Measurements from ENCODE around the gene SLC26A8.
A peak's percentile ranks its signal among the peaks of the same experiment; 100 is the strongest.
"Not testable (repeated sequence)": the region's sequence is repeated elsewhere in the genome, so short reads cannot be mapped to it uniquely, and the experiment has no call there.

SLC26A8 gene

GRCh38 chr6:35984701-35985100, 39.7 kb downstream of the SLC26A8 start:
- DNase-seq, result no peak

GRCh38 chr6:35980991-35981645, 43.3 kb downstream of the SLC26A8 start:
- peak; percentile 11 for DNase-seq

- not testable (repeated sequence) for DNase-seq
These were observed 44.3 kb downstream of the SLC26A8 start for GRCh38 chr6:35980126-35980525.

DNA sequence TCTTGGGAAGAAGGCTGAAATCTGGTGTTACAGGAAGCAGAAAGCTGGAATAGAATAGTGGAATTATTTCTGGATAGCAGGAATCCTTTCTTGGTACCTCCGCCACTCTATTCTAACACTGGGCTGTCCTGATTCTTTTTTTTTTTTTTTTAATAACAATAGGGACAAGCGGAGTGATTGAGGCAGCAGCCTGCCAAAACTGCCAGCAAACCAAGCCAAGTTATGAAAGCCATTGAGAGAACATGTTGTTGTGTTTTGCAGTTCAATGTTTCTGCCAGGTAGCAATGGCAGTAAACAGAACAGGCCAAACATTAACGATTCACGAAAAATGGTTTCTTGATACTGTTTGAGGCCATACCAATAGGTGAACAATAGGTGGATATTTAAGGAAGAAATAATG, 47.1 kb downstream of the SLC26A8 start:
- no peak for DNase-seq

DNA sequence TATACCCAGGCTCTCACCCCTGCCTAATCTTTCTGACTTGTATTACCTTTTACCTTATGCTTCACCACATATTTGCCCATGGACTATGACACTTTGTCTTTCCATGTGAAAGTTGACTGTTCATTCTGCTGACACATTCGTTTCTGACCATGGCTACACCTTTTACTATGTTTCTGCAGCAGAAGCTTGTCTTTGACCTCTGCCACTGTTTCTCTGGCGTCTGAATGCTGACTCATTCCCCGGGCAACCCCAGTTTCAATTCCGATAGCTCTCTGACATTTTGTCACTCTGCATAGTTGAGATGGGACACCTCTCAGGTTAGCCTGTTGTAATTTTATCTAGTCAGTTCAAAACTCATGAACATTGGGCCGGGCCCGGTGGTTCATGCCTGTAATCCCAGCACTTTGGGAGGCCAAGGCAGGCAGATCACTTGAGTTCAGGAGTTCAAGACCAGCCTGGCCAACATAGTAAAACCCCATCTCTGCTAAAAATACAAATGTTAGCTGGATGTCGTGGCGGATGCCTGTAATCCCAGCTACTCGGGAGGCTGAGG, 50.7 kb downstream of the SLC26A8 start:
- DNase-seq, result no peak

GRCh38 chr6:35972471-35973367, 51.7 kb downstream of the SLC26A8 start:
- no peak for DNase-seq

- no peak for DNase-seq
These were observed 54.3 kb downstream of the SLC26A8 start for GRCh38 chr6:35970181-35970580.

DNA sequence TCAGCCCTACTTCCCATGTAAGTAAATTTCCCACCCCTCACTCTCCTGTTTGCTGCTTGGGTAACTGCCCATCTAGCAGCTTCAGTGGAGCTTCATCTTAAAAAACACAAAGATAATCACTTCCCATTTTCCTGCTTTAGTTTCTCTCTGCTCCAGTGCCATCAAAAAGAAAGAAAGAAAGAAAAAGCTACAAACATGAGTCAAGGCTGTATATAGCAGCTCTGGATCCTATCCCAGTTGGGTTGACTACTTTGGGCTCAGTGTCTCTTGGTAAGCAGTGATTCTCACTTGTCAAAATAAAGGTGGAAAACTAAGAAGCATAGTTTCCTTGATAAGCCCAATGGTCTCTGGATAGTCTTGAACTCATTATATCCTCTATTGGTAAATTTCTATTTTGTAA, 54.8 kb downstream of the SLC26A8 start:
- DNase-seq, result no peak

GRCh38 chr6:35968821-35969220, 55.6 kb downstream of the SLC26A8 start:
- no peak for DNase-seq

- no peak for DNase-seq
These were observed 57.2 kb downstream of the SLC26A8 start for GRCh38 chr6:35967076-35967774.

DNA sequence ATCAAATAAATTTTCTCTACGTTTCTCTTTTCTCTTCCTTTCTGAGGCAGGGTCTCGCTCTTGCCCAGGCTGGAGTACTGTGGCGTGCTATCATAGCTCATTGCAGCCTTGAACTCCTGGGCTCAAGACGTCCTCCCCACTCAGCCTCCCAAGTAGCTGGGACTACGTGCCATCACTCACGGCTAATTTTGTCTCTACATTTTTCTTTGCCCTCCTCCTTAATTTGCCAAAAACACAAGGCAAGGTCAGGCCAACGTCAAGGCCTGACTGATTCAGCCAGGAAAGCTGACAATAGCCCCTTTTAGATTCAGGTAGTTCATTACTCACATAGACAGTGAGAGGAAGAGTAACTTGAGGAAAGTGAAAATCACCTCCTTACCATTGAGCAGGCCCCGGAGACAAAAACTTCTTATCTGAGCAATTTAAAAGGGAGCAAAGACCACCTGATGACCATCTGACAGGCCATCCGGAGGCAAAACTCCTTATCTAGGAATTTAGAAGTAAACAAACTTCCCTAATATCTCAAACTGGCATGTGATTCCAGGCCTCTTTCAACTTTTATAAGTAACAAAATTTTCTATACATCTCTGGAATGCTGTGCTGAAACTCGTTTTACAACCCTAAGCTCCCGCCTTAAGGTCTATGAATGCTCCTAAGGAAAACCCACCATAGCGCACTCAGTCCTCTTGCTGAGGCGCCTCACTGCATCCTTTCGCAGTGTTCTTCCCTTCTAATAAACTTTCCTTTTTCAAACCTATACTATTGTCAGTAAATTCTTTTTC, 61.5 kb downstream of the SLC26A8 start:
- no peak for DNase-seq

- no peak for DNase-seq
These were observed 64.3 kb downstream of the SLC26A8 start for GRCh38 chr6:35960187-35960586.

DNA sequence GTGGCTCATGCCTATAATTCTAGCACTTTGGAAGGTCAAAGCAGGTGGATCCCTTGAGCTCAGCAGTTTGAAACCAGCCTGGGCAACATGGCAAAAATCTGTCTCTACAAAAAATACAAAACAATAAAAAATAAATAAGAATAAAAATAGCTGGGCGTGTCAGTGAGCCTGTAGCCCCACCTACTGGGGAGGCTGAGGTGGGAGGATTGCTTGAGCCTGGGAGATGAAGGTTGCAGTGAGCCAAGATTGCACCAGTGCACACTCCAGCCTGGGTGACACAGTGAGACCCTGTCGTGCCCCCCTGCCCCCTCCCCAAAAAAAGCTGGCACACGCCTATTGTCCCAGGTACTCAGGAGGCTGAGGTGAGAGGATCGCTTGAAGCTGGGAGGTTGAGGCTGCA, 68.5 kb downstream of the SLC26A8 start:
- no peak for DNase-seq

DNA sequence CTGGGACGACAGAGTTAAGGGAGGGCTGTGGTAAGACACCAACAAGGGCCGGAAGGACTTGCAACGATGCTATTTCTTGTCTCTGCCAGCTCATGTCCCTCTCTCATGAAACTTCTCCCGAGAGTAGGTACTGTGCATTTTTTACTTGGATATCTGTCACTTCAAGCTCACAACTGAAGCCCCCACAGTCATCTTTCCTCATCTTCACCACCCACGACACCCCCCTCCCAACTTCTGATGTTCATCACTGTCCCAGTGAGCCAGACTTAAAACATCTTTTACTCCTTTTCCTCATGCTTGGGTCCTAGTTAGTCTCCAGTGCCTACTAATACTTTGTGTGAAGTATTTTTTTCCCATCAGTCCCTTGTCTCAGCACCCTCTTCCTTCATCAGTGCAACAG, 68.9 kb downstream of the SLC26A8 start:
- DNase-seq, result no peak

DNA sequence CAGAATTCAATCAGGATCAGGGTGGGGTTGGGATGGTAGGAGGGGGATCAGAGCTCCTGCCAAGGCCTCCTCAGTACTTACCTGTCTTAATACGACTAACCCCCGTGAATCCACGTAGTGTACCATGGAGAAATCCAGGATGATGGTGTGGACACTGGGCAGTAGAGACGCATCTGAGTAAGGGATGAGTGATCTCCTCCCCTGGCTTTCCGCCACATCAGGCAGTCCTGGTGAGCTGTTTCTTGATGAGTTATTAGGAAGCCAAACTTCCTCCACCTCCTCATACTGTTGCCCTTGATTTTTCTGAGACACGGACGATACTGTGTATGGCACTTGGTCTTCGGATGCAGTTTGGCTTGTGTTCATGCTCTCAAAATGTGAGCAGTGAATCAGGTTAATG, 69.4 kb downstream of the SLC26A8 start:
- no peak for DNase-seq

DNA sequence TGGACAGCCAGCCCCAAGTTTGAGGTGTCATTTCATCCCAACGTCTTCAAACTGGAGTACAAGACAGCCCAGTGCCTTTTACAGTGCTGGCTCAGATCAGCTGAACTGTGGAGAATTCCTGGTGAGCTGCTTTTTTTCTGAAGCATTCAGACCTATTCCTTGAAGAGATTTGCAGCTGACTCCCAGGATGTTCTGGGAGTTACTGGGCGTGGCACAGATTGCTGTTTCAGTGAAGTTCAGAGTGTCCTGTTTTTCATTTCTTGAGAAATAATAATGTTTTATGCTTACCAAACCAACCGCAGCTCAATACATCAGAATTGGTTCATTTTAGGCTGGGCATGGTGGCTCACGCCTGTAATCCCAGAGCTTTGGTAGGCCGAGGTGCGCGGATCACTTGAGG, 70.1 kb downstream of the SLC26A8 start:
- DNase-seq, result no peak

DNA sequence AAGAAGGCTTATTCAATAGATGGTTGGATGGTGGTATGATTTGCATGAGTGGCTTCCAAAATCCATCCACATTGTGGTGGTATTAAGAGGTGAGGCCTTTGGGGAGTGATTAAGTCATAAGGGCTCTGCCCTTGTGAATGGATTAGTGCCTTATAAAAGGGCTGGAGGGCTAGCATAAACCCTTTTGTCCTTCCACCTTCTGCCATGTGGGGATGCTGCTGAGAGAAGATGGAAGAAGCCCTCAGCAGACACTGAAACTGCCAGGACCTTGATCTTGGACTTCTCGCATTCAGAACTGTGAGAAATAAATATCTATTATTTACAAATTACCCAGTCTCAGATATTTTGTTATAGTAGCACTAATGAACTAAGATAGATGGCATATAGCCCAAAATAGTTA, 75.7 kb downstream of the SLC26A8 start:
- DNase-seq, result no peak

DNA sequence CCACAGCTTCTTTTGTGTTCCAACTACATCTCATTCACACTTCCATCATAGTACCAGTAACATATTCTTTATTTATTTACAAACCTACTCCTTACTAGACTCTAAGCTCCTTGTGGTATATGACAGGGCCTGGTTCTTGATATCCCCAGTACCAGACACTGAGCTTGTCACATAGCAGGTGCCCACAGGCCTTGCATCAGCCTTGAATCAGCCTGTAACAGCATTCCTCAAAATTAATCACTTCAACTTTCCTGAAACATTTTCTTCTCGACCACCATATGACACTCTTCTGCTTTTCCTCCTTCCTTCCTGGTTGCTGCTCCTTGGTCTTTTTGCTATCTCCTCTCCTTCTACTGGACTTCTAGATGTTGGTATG, 78.8 kb downstream of the SLC26A8 start:
- DNase-seq, result no peak

GRCh38 chr6:35943390-35943789, 81.1 kb downstream of the SLC26A8 start:
- DNase-seq, result no peak

DNA sequence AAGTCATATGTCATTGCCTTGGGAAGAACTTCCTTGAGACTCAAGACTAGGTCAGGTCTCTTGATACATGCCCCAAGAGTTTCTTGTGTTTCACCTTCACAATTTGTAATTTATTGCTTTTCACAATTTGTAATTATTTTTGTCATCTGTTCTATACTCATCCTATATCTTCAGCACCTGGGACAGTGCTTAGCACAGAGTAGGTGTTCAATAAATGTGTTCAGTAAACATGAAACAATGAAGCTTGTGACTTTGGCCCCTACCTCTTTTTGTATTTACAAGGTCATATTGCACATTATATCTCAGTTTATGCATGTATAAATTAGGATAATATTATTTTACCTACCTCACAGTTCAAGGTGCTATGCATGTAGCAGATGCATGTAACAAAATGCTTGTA, 82.1 kb downstream of the SLC26A8 start:
- no peak for DNase-seq

DNA sequence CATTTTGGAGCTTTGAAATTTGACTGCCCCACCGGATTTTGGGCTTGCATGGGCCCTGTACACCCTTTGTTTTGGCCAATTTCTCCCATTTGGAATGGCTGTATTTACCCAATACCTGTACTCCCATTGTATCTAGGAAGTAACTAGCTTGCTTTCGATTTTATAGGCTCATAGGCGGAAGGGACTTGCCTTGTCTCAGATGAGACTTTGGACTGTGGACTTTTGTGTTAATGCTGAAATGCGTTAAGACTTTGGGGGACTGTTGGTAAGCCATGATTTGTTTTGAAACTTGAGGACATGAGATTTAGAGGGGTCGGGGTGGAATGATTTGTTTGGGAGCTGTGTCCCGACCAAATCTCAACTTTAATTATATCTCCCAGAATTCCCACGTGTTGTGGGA, 83.3 kb downstream of the SLC26A8 start:
- DNase-seq, result not testable (repeated sequence)

GRCh38 chr6:35940014-35940413, 84.4 kb downstream of the SLC26A8 start:
- DNase-seq, result not testable (repeated sequence)

GRCh38 chr6:35939259-35939658, 85.2 kb downstream of the SLC26A8 start:
- DNase-seq, result not testable (repeated sequence)

Measured in DMS 273 treated with DMSO at 0.1 percent for 48 hours (cell line).